HG02763 (cell line): Measurements from ENCODE around the gene MYOM1.
A peak's percentile ranks its signal among the peaks of the same experiment; 100 is the strongest.

Experiments
- ATAC-seq: cut with Tn5 transposase; IDR thresholded peaks from one replicate; pipeline ENCODE4 v1.9.1; 2021; ENCODE audit warnings: mild to moderate bottlenecking, moderate library complexity; ENCODE audit not compliant: unreplicated experiment

Gene MYOM1

DNA sequence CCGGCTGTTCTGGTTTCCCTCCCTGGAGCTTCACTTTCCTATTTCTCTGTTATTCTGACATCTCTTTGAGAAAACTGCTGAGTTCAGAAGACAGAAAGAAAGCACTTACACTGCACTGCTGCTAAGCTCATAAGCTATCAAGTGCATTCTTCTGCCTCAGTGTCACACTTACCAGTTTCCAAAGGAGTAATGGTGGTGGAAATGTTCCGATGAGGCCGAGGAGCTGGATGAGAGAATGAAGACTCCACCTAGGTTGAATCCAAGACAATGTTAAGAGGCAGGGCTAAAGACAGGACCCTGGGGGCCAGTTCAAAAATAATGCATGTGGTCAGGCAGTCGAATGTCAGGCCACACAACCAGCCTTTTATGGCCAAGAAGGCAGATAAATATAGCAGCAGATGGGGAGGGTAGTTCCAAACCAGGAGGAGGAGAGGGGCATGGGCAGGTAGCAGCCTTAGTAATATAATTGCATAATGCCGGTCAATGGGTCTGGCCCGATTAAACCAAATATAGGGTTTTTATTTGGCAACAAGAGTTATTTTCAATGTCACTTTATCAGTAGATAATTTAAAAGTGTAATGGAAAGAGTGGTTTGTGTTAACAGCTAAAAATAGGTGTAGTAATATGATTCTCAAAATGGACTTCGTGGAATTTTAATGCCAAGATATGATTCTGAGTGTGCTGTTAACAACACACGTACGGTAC lies at the start of gene MYOM1:
MYOM1 (minus strand) TSS at position 338 of the 705 bp plus-strand sequence. CDS start 4,745 bp downstream, outside the sequence.
- no peak for ATAC-seq

DNA sequence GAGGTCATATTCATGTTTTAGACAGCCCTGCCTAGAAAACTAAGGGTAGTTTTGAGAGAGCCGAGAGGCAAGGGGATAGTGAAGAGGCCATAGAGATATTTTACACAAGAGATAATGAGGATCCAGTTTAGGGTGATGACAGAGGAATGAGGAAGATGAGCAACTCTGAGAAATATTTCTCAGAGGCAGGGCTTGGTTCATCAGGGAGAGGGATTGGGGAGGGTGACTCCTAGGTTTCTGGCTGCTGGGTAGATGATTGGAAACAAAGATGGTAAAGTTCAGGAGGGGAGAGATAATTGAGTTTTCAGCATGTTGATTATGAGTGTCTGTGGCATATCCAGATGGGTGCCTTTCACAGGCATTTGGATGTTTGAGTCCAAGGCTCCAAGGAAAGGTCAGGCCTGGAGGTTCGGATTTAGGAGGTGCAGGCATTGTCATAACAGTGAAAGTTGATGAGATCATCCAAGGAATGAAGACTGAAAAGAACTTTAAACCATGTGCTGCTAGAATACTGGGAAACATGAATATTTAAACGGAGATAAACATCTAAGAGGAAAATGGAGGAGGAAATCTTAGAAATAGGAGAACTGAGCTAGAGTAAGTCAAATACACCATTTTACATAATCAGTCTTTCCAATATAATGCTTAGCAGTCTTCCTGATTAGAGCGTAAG lies 49.6 kb upstream of the MYOM1 start:
- no peak for ATAC-seq

DNA sequence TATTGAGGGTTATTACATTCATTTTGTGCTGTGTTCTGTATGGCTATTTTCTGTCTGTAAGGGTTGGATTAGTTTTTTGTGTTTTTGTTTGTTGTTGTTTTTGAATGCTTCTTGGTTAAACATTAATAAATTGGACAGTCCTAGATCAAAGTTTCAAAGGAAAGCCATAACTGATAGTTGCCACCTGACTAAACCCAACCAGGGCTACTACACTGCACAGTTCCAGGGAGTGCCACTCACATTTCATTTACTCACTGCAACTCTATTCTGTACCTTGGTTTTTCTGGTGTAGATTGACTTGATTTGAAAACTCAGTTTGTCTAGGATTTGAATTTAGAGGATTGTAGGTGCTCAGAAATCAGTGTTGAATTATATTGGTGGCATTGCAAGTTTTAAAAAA lies 48.5 kb upstream of the MYOM1 start:
- no peak for ATAC-seq

DNA sequence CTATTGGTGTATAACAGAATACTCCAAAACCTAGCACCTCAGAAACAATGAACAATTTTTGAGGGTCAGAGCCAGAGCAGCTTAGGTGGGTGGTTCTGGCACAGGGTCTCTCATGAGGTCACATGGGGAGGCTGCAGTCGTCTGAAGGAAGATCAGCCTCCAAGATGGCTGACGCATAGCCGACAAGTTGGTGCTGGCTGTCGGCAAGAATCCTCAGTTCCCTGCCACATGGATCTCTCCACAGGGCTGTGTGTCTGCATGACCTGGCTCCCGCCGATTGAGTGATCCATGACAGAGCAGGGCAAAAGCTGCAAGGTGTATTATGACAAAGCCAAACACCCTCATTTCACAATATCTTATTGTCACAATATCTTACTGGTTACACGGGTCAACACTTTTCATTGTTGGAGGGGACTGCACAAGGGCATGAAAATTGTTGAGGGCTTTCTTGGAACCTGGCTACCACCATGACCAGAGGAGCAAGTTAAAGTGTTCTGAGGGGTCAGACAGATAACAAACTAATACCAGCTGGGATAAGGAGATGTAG lies 46.4 kb upstream of the MYOM1 start:
- ATAC-seq: no peak

DNA sequence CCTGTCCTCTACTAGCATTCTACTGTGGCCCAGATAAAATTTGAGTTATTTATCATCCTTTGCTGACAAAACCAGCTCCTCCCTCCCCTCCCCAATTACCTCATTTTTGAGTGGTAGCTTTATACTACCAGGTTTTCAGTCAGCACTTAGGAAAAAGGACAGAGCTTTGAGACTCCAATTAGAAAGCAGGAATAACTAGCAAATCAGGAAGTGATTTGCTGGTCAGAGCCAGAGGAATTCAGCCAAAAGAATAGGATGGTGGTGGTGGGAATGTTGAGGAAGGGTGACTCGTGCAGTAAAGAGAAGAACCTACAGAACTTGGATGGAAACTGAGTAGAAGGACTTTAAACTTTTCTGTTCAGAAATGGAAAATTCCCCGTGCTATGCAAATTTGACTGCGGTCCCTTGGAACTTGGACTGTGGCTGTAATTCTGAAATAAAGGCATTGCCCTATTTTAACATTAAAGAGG lies 45.8 kb upstream of the MYOM1 start:
- ATAC-seq: no peak

DNA sequence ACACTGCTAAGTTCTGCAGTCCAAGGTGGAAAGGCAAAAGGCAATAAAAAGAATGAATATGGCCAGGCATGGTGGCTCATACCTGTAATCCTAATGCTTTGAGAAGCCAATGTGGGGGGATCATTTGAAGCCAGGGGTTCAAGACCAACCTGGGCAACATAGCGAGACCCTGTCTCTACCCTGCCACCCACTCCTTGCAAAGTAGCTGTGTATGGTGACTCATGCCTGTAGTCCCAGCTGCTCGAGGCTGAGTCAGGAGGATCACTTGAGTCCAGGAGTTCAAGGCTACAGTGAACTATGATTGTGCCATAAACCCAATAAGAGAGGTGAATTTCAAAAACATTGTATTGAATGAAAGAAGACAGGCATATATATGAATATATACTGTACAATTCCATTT lies 44.6 kb upstream of the MYOM1 start:
- ATAC-seq: no peak

DNA sequence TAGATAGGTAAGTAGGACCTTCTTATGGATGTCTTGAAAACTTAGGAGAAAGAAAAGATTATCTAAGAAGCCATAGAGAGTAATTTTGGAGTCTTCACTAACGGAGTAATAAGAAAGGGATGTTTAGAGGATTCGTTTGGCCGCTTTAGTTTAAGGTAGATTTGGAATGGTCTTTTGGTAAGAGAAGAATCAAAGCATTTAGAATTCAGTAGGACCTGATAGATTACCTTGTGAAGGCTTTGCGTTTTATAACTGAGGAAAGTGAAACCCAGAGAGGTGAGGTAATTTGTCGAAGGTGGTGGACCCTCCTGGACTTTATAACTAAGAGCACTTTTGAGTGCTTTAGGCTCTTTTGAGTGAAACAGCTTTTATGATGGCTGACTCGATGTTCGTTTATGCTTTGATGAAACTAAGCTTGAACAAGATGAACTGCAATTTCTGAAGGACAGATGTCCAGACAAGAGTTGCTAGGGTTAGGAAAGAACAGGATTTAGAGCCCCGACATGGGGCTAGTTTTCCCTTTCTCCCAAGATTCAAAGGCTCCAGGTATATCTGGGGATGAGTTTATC lies 43.4 kb upstream of the MYOM1 start:
- ATAC-seq: no peak

DNA sequence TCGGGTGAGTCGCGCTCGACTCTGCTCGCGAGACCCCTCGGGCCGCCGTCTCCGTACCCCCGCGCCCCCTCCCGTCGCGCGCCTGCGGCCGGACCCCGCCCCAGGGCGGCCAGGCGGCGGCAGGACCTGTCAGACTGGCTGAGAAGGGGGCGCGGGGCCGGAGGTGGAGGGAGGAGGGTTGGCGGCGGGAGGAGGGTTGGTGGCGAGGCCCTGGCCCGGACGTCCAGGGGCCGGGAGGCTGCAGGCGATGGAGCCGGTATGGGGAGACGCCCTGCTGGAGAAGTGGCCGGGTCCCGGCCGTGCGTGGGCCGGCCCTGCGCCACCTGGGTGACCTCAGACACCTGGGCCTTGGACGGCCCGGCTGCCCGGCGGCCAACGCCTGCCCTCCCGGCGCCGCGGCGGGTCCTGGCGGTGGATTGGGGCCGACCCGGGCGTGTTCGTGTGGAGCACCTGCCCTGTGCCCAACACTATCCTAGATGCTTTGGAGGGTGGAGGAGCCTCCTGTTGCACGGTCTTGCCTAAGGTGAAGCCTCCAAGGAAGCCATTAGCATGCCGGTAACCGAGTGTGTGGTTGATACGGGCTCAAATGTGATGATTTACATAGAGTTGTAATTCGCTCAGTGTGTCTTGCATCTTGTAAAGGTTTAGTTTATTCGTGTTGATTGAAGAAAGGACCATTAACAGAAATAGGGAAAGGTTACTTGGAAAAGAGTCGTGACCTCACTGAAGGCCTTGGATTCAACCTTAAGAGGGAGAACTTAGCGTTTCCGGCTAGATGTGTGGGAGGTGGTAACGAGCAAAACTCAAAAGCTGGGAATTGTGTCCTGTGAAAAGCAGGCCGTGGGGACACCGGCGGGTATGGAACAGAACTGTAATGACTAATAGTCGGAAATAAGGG lies 42.7 kb upstream of the MYOM1 start:
- ATAC-seq: peak; percentile 31

DNA sequence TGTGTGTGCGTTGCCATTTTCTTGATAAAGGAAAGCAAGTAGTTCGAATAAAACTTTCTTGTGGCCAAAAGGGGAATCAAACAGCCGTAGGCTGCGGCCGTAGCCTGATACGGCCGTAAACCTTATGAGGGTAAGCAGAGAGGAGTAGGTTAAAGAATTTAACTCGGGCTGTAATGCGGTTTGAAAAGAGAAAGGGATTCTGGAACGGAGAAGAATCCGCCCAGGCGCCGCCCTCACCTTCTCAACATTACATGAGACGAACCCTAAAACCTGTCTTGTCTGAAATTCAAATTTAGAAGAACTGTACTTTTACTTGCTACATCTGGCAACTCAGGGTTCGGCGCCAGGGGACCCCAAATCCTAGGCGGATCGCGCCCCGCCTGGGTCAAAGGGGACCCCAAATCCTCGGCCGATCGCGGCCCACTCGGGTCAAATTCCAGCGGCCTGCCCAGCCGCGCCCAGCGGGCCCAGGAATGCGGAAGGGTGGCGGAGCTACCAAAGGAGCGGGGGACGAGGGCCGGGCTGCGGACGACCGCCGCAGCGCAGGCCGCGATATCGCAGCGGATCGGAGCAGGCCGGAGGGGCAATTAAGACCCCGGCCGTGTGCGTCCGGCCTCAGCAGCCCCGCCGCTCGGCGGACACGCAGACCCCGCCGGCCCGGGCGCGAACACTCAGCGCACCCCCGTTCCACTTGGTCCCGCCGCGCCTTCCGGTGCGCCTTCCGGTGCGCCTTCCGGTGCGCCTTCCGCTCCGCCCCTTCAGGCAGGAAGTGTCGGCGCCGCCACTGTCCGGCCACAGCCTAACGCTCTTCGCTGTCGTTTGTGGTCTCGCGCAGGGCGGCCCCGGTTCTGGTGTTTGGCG lies 41.8 kb upstream of the MYOM1 start, which contains the start of gene MYL12B:
MYL12B (plus strand) TSS at position 761 of the 861 bp plus-strand sequence. CDS start 10,766 bp downstream, outside the sequence.
- ATAC-seq: peak; percentile 87

DNA sequence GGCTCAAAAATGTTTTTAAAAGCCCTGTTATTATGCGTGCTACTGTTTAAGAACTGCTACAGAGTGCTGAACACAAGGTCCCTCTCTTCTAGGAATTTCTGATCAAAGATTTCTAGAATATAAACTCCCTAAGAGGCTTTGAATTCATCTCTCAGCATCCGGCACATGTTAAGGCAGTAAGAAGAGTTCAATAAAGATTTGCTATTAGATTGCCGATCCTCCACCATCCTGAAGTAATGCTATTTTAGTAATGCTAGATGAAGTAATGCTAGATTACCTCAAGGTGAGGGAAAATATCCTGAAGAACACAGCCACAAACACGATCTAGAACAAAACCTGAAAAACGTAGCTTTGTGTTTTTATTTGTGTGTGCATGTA lies 41.2 kb upstream of the MYOM1 start:
- no peak for ATAC-seq

DNA sequence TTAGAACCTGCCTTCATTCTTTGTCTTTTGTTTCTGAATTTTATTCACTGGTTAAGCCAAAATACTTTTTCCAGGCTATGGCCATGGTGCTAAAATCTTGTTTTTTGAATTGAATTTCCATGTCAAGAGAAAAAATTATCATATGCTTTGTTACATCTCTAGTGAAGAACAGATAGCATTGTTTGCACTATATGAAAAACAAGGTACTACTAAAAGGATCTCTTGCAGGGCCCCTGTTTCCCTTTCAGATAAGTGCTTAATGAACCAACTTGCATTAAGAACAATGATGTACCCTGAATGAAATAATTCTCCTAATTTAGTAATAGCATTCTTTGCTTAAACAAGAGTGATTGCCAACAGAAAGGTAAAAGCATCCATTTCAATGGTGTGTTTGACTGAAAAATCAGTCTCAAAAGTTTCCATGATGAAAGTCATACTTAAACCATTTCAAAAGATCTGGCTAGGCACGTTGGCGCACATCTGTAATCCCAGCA lies 37.9 kb upstream of the MYOM1 start:
- ATAC-seq: no peak

DNA sequence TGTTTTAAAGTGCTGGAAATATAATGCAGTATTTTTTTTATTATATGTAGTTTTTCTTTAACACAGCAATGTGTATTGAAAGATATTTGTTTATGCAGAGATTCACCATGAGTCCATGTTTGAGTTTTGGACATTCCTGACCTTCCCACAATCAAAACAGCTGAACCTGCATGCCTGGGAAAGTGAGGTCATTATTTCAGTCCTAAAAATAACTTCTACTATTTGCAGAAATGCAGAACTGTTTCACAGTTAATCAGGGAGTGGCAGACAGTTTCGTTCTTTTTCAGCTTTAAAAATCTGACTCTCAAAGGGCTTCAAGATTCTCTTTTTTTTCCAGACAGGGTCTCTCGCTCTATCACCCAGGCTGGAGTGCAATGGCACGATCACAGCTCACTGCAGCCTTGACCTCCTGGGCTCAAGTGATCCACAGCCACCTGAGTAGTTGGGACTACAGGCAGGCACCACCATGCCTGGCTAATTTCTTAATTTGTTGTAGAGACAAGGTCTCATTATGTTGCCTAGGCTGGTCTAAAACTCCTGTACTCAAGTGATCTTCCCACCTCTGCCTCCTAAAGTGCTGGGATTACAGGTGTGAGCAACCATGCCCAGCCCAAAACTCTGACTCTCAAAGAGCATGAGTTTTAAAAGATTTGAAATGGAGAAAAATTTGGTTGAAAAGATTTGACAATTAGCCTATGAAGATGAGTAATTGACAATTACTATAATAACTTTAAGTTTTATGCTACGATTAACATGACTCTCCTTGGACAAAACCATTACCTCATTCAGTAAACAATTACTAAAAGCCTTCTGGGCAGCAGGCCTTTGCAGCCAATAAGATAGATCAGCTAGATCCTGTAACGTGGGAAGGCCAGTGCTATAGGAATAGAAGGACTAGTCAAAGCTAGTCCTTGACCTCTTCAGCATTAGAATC lies 37.2 kb upstream of the MYOM1 start:
- ATAC-seq: no peak

DNA sequence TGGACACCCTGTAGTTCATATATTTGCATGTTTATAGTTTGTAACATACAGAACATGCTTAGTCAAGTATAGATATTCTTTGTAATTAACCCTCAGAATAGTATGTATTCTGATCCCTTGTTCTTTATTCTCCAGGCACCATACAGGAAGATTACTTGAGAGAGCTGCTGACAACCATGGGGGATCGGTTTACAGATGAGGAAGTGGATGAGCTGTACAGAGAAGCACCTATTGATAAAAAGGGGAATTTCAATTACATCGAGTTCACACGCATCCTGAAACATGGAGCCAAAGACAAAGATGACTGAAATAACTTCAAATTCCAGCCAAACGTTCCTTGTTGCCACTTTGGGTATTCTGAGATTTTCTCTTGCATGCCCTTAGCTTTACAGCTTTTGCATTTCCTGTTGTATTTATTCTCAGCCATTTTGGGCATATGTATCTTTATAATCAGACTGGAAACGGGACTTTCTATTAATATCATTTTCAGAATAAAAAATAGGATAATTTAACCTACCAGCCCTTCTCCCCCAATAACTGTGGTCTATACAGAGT lies 35.9 kb upstream of the MYOM1 start:
- ATAC-seq: no peak

DNA sequence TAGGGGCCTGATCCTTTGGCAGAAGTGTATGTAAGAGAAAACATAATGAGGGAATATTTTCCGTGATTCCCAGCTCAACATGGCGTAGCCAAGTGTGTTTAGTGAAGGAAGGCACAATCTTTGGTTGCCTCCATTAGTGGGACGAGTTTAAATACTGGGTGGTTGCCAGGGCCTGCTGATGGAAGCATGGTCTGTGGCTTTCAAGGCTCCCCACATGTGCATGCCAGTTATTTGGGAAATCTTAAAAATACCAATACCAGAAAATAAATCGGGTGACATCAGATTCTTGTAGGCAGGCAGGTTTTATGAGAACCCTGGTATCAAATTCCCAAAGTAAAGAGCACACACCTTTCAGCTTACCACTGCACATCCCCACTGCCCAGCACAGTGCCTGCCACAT lies 35.0 kb upstream of the MYOM1 start:
- ATAC-seq: no peak

DNA sequence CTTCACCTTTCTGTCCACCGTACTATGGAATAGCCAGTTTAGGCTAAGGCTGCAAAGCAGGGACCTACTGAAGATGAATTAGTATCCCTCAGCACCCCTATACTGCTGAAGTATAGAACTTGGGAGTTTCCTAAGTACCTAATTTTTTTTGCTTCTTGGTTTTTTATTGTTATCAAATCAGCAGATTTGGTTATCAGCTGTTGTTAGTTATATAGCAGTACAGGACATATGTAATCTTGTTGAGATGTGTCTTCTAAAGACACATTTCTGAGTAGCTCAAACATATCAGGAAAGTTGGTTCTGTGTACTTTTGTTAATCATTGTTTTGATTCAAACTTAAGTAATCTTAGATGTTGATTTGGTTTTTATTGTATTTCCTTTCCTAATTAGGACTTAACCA lies 33.1 kb upstream of the MYOM1 start:
- ATAC-seq: no peak

DNA sequence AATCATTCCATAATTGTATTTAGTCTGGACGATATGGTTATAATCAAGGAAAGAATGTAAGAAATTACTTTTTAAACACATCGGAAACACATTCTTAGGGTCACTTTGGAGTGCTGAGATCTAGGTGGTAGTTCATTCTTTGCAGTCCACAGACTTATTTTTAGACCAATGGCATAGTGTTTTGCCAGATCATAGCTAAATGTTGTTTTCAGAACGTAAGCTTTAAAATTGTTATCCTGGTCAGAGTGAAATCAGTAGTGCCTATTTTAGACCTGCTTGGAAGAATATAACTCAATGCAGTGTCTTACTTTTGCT lies 32.2 kb upstream of the MYOM1 start:
- no peak for ATAC-seq

DNA sequence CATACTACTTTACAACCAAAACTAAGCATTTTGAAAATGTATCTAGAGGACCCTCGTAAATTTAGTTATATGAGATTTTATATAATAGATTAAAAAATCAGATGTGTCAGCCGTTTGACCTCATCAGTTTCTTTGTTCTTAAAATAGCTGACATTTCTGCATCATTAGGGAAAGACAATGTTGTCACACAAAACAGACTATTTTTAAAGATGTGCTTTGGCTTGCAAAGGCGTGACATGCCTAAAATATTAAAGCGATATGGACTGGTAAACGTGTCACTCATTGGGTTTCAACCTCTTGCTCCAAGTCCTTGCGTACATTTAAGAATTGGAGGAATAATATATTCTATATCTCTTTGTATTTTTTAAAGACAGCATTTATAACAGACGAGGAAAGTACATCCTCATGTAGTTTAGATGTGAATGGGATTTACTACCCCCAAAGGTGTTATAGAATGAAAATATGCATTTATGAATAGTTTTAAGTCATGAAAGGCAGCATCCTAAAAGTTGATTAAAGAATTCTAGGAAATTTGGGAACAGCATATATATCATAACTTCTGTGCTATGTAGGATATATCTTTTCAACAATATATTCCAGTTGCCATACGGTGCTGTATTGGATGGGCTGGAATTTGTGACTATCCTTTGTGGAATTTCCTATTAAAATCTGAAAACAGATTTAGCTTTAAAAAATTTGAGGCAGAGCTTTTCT lies 31.6 kb upstream of the MYOM1 start:
- no peak for ATAC-seq
